A673 (cell line): ENCODE data around the gene CCDC197. TPM values are rescaled to one million over a fixed set of nuclear protein-coding genes. Genes with fewer than 3 reads are reported as not detected.

Experiments
- BruUV-seq: library from RNA; stranded (reverse); fragments of 400-500 nt; replicated peaks from 2 replicates; lab custom pipeline; 2021; lab: Mats Ljungman, UMichigan
- CTCF ChIA-PET: fragments of 300-600 bp; sonication (Branson Sonifier 250); formaldehyde crosslinking; loops from one replicate; lab custom pipeline; 2022; ENCODE audit warnings: antibody characterized with exemption; lab: Charles Lee
- POLR2A ChIA-PET: fragments of 300-600 bp; sonication (Branson Sonifier 250); formaldehyde crosslinking; loops from one replicate; lab custom pipeline; 2022; ENCODE audit warnings: antibody characterized with exemption; ENCODE audit not compliant: low non-redundant PET; lab: Charles Lee
- DNase-seq: peaks from one replicate; pipeline ENCODE4 v3.0.0-alpha.2; 2015; ENCODE audit warnings: low spot score
- H3K27ac ChIP-seq: fragments of 200-600 bp; sonication (generic); 2 replicates; pipeline ENCODE4 v1.5.1; 2016; ENCODE audit warnings: mixed run types, low read depth, mild to moderate bottlenecking, mixed read lengths, antibody characterized with exemption, low read length; ENCODE audit not compliant: poor library complexity, severe bottlenecking
- H3K27me3 ChIP-seq: fragments of 200-600 bp; sonication (generic); replicated peaks from 2 replicates; pipeline ENCODE4 v1.6.1; 2017; ENCODE audit warnings: mixed run types, low read depth, mild to moderate bottlenecking, mixed read lengths, antibody characterized with exemption, low read length; ENCODE audit not compliant: insufficient read depth, poor library complexity
- H3K36me3 ChIP-seq: fragments of 200-600 bp; sonication (generic); 2 replicates; pipeline ENCODE4 v1.6.1; 2016; ENCODE audit warnings: mixed run types, mild to moderate bottlenecking, mixed read lengths, antibody characterized with exemption, low read length; ENCODE audit not compliant: insufficient read depth, poor library complexity, severe bottlenecking
- H3K4me1 ChIP-seq: fragments of 200-600 bp; sonication (generic); 2 replicates; pipeline ENCODE4 v1.6.1; 2017; ENCODE audit warnings: mixed run types, mild to moderate bottlenecking, mixed read lengths, antibody characterized with exemption, low read length; ENCODE audit not compliant: insufficient read depth, poor library complexity, severe bottlenecking
- H3K4me3 ChIP-seq: fragments of 200-600 bp; sonication (generic); 2 replicates; pipeline ENCODE4 v1.5.1; 2016; ENCODE audit warnings: low read depth, mixed run types, mild to moderate bottlenecking, mixed read lengths, low read length; ENCODE audit not compliant: poor library complexity, severe bottlenecking
- H3K9me3 ChIP-seq: fragments of 200-600 bp; sonication (generic); 2 replicates; pipeline ENCODE4 v1.6.1; 2016; ENCODE audit warnings: mixed run types, low read depth, mild to moderate bottlenecking, mixed read lengths, antibody characterized with exemption, low read length; ENCODE audit not compliant: poor library complexity, severe bottlenecking
- CTCF ChIP-seq: fragments of 300-800, 200-600 bp; sonication (generic); conservative IDR thresholded peaks from 2 replicates; pipeline ENCODE4 v1.5.1; 2017; ENCODE audit warnings: low read depth, mild to moderate bottlenecking, antibody characterized with exemption, low read length, moderate library complexity, mixed read lengths
- EZH2 ChIP-seq: fragments of 200-600 bp; sonication (generic); IDR thresholded peaks from 2 replicates; pipeline ENCODE4 v1.6.1; 2017; ENCODE audit warnings: borderline replicate concordance, low read depth, mild to moderate bottlenecking, mixed read lengths, antibody characterized with exemption, low read length; ENCODE audit not compliant: poor library complexity, severe bottlenecking
- intact Hi-C: fragments of 100-400 bp; cut with micrococcal nuclease; formaldehyde crosslinking; loops from one replicate; pipeline ENCODE4 v1.10.0; 2022; ENCODE audit not compliant: unreplicated experiment
- total RNA-seq: library from RNA; stranded (reverse); gene quantifications from 2 replicates; pipeline ENCODE4 v1.2.3, GENCODE V29; 2021

CCDC197 gene
- total RNA-seq, 1 experiment from 2014 or later = not detected

- ChIA-PET POLR2A (no interaction called here), CTCF (no interaction called here)
- no TSS peak for BruUV-seq
- TF ChIP-seq EZH2 (no peak), CTCF (no peak)
- intact Hi-C loops = no loop called here
- H3K36me3 ChIP-seq = no peaks in the 10 kb centered on the region
- H3K4me1 ChIP-seq = no peaks in the 10 kb centered on the region
- DNase-seq = no peak
- H3K27ac ChIP-seq = no peak overlapping the region
- no peak overlapping the region for H3K4me3 ChIP-seq
- no peaks in the 10 kb centered on the region for H3K27me3 ChIP-seq
- H3K9me3 ChIP-seq = no peaks in the 10 kb centered on the region
These were observed 34.1 kb upstream of the CCDC197 start for GRCh38 chr14:93962701-93963601.

- no peaks in the 10 kb centered on the region for H3K4me1 ChIP-seq
- CTCF ChIA-PET = no interaction called here
- H3K4me3 ChIP-seq = no peak overlapping the region
- DNase-seq = no peak
- no TSS peak for BruUV-seq
- intact Hi-C loops = no loop called here
- no peak overlapping the region for H3K27ac ChIP-seq
- no peaks in the 10 kb centered on the region for H3K27me3 ChIP-seq
- POLR2A ChIA-PET = no interaction called here
- TF ChIP-seq CTCF = no peak
- TF ChIP-seq EZH2 = no peak
- no peaks in the 10 kb centered on the region for H3K9me3 ChIP-seq
- H3K36me3 ChIP-seq = no peaks in the 10 kb centered on the region
These were observed 33.4 kb upstream of the CCDC197 start for GRCh38 chr14:93963692-93964091.

- DNase-seq = no peak
- no TSS peak for BruUV-seq
- POLR2A ChIA-PET = no interaction called here
These were observed 32.8 kb upstream of the CCDC197 start for GRCh38 chr14:93964281-93964680.

More at GRCh38 chr14:93964281-93964680, 32.8 kb upstream of the CCDC197 start:
- intact Hi-C loops = no loop called here
- CTCF ChIA-PET = no interaction called here
- no peak for TF ChIP-seq EZH2
- no peak for TF ChIP-seq CTCF
- no peaks in the 10 kb centered on the region for H3K27me3 ChIP-seq
- no peaks in the 10 kb centered on the region for H3K9me3 ChIP-seq
- no peaks in the 10 kb centered on the region for H3K4me1 ChIP-seq
- no peaks in the 10 kb centered on the region for H3K36me3 ChIP-seq
- no peak overlapping the region for H3K4me3 ChIP-seq
- no peak overlapping the region for H3K27ac ChIP-seq
